ENCODE results near the gene SH3PXD2A. TPM values are rescaled to one million over a fixed set of nuclear protein-coding genes. Genes with fewer than 3 reads are reported as not detected.

The SH3PXD2A gene
- total and polyA plus RNA-seq, 10 of the 15 experiments (the other 5 are each of a cell fraction or from before 2014, with no cell fraction given), result 0.63 to 14.0 (median 4.4) TPM

- no peak for TF ChIP-seq NRF1 (conservative IDR thresholded peaks at IDR 0.05; ENCODE audit: low read depth, low read length)
- TF ChIP-seq POU2F2 (IDR thresholded peaks at IDR 0.05; ENCODE audit: borderline replicate concordance, low read depth, low read length), result no peak
- no peak for TF ChIP-seq ATF7 (IDR thresholded peaks at IDR 0.05; ENCODE audit: low read depth)
- no peak for TF ChIP-seq DPF2 (IDR thresholded peaks at IDR 0.05)
- TF ChIP-seq KDM1A (IDR thresholded peaks at IDR 0.05; ENCODE audit: borderline replicate concordance), result no peak
- no peak for TF ChIP-seq SKIL (IDR thresholded peaks at IDR 0.05; ENCODE audit: low read depth, poor library complexity, severe bottlenecking)
These were observed 34.9 kb upstream of the SH3PXD2A start (continued) for GRCh38 chr10:103890194-103890658.

GRCh38 chr10:103889121-103889720 is 33.8 kb upstream of the SH3PXD2A start:
- H3K9ac ChIP-seq (ENCODE audit: control insufficient read depth, insufficient read depth, low read length), result no peak overlapping the region
- TF ChIP-seq ESRRA (IDR thresholded peaks at IDR 0.05; ENCODE audit: low read length) (no peak), SREBF2 (IDR thresholded peaks at IDR 0.05; ENCODE audit: low read length) (no peak), RAD21 (IDR thresholded peaks at IDR 0.05; ENCODE audit: insufficient read depth, low read depth, low read length) (no peak), FOXK2 (IDR thresholded peaks at IDR 0.05) (no peak), ZBTB4 (CRISPR knock-in tag; IDR thresholded peaks at IDR 0.05) (no peak), SMARCA5 (IDR thresholded peaks at IDR 0.05) (no peak), TCF3 (IDR thresholded peaks at IDR 0.05; ENCODE audit: borderline replicate concordance, insufficient read depth, low read depth, low read length) (no peak), WRNIP1 (IDR thresholded peaks at IDR 0.05; ENCODE audit: borderline replicate concordance, low read depth, low read length) (no peak), CREM (IDR thresholded peaks at IDR 0.05; ENCODE audit: low read depth) (no peak), RELB (IDR thresholded peaks at IDR 0.05; ENCODE audit: low read depth) (no peak), IKZF2 (IDR thresholded peaks at IDR 0.05) (no peak)

More at GRCh38 chr10:103889121-103889720, 33.8 kb upstream of the SH3PXD2A start:
- SMC1A ChIA-PET (ENCODE audit: uncharacterized antibody, unreplicated experiment), result interaction anchor here (0.6 to 2.1 kb wide), 7 partner anchors 21 to 244 kb away, joined by 3 to 10 read pairs (median 4); partner anchors contain the start of gene SFR1
- Histone ChIP-seq H3K4me3 (no peak overlapping the region), H3K9me3 (replicated peaks; ENCODE audit: control insufficient read depth, insufficient read depth, low read length) (no peaks in the 10 kb centered on the region), H3K36me3 (ENCODE audit: control insufficient read depth in 2 of 2, insufficient read depth in 2 of 2, low read length in 1 of 2) (peaks cover 2 to 24% of the 10 kb centered on the region in 2 experiments), H3K4me2 (ENCODE audit: control insufficient read depth, insufficient read depth) (no peak overlapping the region), H3K79me2 (ENCODE audit: control insufficient read depth, insufficient read depth, low read length) (no peaks in the 10 kb centered on the region), H2AFZ (ENCODE audit: control insufficient read depth, low read depth, low read length) (no peak overlapping the region), H3K4me1 (ENCODE audit: control insufficient read depth, insufficient read depth, low read length) (no peaks in the 10 kb centered on the region), H4K20me1 (ENCODE audit: control insufficient read depth, insufficient read depth) (no peaks in the 10 kb centered on the region), H3K27ac (ENCODE audit: control insufficient read depth, insufficient read depth) (no peak overlapping the region), H3K27me3 (replicated peaks in 1 of 2; ENCODE audit: control insufficient read depth in 2 of 2, insufficient read depth in 2 of 2, low read length in 1 of 2) (no peaks in the 10 kb centered on the region)
- CTCF ChIA-PET, result interaction anchor here (0.6 to 9.5 kb wide), 15 partner anchors 9 to 601 kb away, joined by 3 to 151 read pairs (median 4); partner anchors contain the start of gene SFR1
- DNase-seq (ENCODE audit: low read depth, low spot score), result no peak
- ATAC-seq, result no peak
- RAD21 ChIA-PET (ENCODE audit: unreplicated experiment), result interaction anchor here (0.6 to 1.2 kb wide), 7 partner anchors 32 to 404 kb away, joined by 3 to 5 read pairs (median 3); partner anchors contain the start of gene SFR1
- in situ Hi-C loops (cut with MboI) (no loop called here), intact Hi-C loops (cut with micrococcal nuclease; ENCODE audit: unreplicated experiment) (loop anchor here (5.0 kb wide), 1 partner anchor 123 kb away; no protein-coding TSS in a partner anchor)
- POLR2A ChIA-PET, result interaction anchor here (0.6 kb wide), 1 partner anchor 27 kb away, joined by 3 read pairs; no protein-coding TSS in a partner anchor
- no peak for FAIRE-seq
- BruUV-seq (replicated peaks), result no TSS peak
- WGBS (ENCODE audit: insufficient coverage, insufficient replicate concordance, low lambda C conversion rate, missing lambda C conversion rate), result 88% methylated on average over 2 of the region's 2 CpGs

All from GM12878 (cell line).